Naive thymus-derived CD4-positive, alpha-beta T cell (primary cell): ENCODE measurements around the gene GEMIN5. TPM values are rescaled to one million over a fixed set of nuclear protein-coding genes. Genes with fewer than 3 reads are reported as not detected.

Experiments
- ATAC-seq: fragments of 150-1000 bp; cut with Tn5 transposase; 2 replicates; pipeline ENCODE4 v1.10.0; 2021; ENCODE audit warnings: mild to moderate bottlenecking, moderate library complexity
- CTCF ChIA-PET: fragments of 350-600 bp; sonication (Branson Sonifier 250); formaldehyde crosslinking; loops from one replicate; lab custom pipeline; 2021; ENCODE audit warnings: antibody characterized with exemption; lab: Charles Lee
- POLR2A ChIA-PET: fragments of 350-600 bp; sonication (Branson Sonifier 250); formaldehyde crosslinking; loops from one replicate; lab custom pipeline; 2021; ENCODE audit warnings: antibody characterized with exemption, inconsistent platforms; lab: Charles Lee
- DNase-seq, 9 donors: peaks; one replicate each; pipeline versions ENCODE4 v3.0.0 to v3.0.0-alpha.2; 2020 to 2022; ENCODE audit warnings: mixed read lengths in 1 of 9
- H3K27ac ChIP-seq: one replicate; pipeline ENCODE4 v1.7.0; 2013; ENCODE audit warnings: mild to moderate bottlenecking, low read depth, low read length, moderate library complexity
- H3K27me3 ChIP-seq, 2 donors: one replicate each; pipeline ENCODE4 v1.7.0; 2013; ENCODE audit warnings: low read length in 2 of 2, mild to moderate bottlenecking in 2 of 2, moderate library complexity in 2 of 2; ENCODE audit not compliant: control insufficient read depth in 2 of 2, insufficient read depth in 2 of 2
- H3K36me3 ChIP-seq, 3 experiments: 1 replicate in 2 of 3; 2 replicates in 1 of 3; pipeline ENCODE4 v1.7.0; 2013; ENCODE audit warnings: low read length in 3 of 3, mild to moderate bottlenecking in 3 of 3, moderate library complexity in 1 of 3; ENCODE audit not compliant: insufficient read depth in 3 of 3, control insufficient read depth in 2 of 3
- H3K4me1 ChIP-seq, 2 donors: one replicate each; pipeline ENCODE4 v1.7.0; 2013; ENCODE audit warnings: low read length in 2 of 2, mild to moderate bottlenecking in 2 of 2, moderate library complexity in 1 of 2; ENCODE audit not compliant: control insufficient read depth in 2 of 2, insufficient read depth in 2 of 2
- H3K4me3 ChIP-seq: 2 replicates; pipeline ENCODE4 v1.7.0; 2013; ENCODE audit warnings: mild to moderate bottlenecking, low read length
- H3K9me3 ChIP-seq, 3 experiments: 1 replicate in 2 of 3; 2 replicates in 1 of 3; pipeline ENCODE4 v1.7.0; 2013; ENCODE audit warnings: low read length in 3 of 3; ENCODE audit not compliant: control insufficient read depth in 2 of 3
- H3K27ac Mint-ChIP-seq, 9 donors: one replicate each; pipeline ENCODE4 v1.8.0; 2020 to 2022; ENCODE audit warnings: mixed read lengths in 9 of 9, mild to moderate bottlenecking in 8 of 9, moderate library complexity in 5 of 9, inconsistent platforms in 2 of 9
- H3K27me3 Mint-ChIP-seq, 5 donors: one replicate each; pipeline ENCODE4 v1.8.0; 2021 to 2022; ENCODE audit warnings: mixed read lengths in 5 of 5, mild to moderate bottlenecking in 1 of 5
- H3K36me3 Mint-ChIP-seq, 5 donors: one replicate each; pipeline ENCODE4 v1.8.0; 2020 to 2022; ENCODE audit warnings: mixed read lengths in 5 of 5, mild to moderate bottlenecking in 3 of 5, inconsistent platforms in 1 of 5
- H3K4me1 Mint-ChIP-seq, 7 donors: one replicate each; pipeline ENCODE4 v1.8.0; 2020 to 2022; ENCODE audit warnings: mixed read lengths in 7 of 7, mild to moderate bottlenecking in 3 of 7, inconsistent platforms in 1 of 7
- H3K4me3 Mint-ChIP-seq, 10 donors: one replicate each; pipeline ENCODE4 v1.8.0; 2020 to 2022; ENCODE audit warnings: mild to moderate bottlenecking in 10 of 10, mixed read lengths in 10 of 10, moderate library complexity in 6 of 10, inconsistent platforms in 2 of 10
- H3K9me3 Mint-ChIP-seq, 11 donors: one replicate each; pipeline ENCODE4 v1.8.0; 2020 to 2022; ENCODE audit warnings: mixed read lengths in 11 of 11, mild to moderate bottlenecking in 4 of 11, inconsistent platforms in 1 of 11, moderate library complexity in 1 of 11
- intact Hi-C, 2 donors: fragments of 100-400 bp; cut with micrococcal nuclease; formaldehyde crosslinking; loops; one replicate each; pipeline ENCODE4 v1.15.1; 2023
- polyA plus RNA-seq, 2 donors: library from polyadenylated mRNA; unstranded; fragments of 300-500 nt; fragmentation: Illumina TruSeq; gene quantifications; one replicate each; pipeline ENCODE4 v1.2.3, GENCODE V29; 2021
- total RNA-seq, 6 experiments: library from RNA in 5 of 6; stranded (reverse) in 5 of 6; gene quantifications; 1 replicate in 5 of 6; 2 replicates in 1 of 6; pipeline ENCODE4 v1.2.3 and lab custom pipeline; 2021 to 2026

Gene GEMIN5
- total and polyA plus RNA-seq, 7 experiments from 2014 or later = 8.6 to 21.4 (median 17.3) TPM

DNA sequence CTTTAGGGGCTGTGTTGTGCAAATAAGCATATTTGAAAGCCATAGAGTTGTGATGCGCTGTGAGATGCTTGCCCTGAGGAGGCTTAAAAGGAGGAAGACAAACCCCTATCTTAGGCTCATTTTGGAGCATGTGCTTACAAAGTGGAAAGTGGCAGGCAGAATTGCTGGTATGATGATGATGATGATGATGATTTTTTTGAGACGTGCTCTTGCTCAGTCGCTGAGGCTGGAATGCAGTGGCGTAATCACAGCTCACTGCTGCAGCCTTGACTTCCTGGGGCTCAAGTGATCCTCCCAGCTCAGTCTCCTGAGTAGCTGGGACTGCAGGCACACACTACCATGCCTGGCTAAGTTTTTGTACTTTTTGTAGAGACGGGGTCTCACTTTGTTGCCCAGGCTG lies 77.9 kb downstream of the GEMIN5 start:
- CTCF ChIA-PET = no interaction called here
- intact Hi-C loops = no loop called here
- no peak for DNase-seq
- Histone ChIP-seq H3K27me3 (no peaks in the 10 kb centered on the region), H3K36me3 (peaks cover 0 to 24% (median 6%) of the 10 kb centered on the region in 3 experiments), H3K9me3 (no peaks in the 10 kb centered on the region), H3K4me1 (peaks cover 25 to 38% of the 10 kb centered on the region in 2 donors), H3K27ac (peak overlapping the region; percentile 97), H3K4me3 (peak overlapping the region; percentile 74)
- Mint-ChIP-seq H3K4me3 (peak overlapping the region; percentile 85 to 98 (median 95)), H3K36me3 (peaks cover 0 to 27% (median 10%) of the 10 kb centered on the region in 5 donors), H3K27ac (peak overlapping the region; percentile 95 to 100 (median 98)), H3K27me3 (no peaks in the 10 kb centered on the region), H3K9me3 (peaks cover 0 to 2% (median 0%) of the 10 kb centered on the region in 11 donors), H3K4me1 (peaks cover 40 to 59% (median 48%) of the 10 kb centered on the region in 7 donors)
- ATAC-seq = no peak
- POLR2A ChIA-PET = interaction anchor here (1.0 to 1.6 kb wide), 4 partner anchors 17 to 102 kb away, joined by 3 to 8 read pairs (median 4); no protein-coding TSS in a partner anchor

DNA sequence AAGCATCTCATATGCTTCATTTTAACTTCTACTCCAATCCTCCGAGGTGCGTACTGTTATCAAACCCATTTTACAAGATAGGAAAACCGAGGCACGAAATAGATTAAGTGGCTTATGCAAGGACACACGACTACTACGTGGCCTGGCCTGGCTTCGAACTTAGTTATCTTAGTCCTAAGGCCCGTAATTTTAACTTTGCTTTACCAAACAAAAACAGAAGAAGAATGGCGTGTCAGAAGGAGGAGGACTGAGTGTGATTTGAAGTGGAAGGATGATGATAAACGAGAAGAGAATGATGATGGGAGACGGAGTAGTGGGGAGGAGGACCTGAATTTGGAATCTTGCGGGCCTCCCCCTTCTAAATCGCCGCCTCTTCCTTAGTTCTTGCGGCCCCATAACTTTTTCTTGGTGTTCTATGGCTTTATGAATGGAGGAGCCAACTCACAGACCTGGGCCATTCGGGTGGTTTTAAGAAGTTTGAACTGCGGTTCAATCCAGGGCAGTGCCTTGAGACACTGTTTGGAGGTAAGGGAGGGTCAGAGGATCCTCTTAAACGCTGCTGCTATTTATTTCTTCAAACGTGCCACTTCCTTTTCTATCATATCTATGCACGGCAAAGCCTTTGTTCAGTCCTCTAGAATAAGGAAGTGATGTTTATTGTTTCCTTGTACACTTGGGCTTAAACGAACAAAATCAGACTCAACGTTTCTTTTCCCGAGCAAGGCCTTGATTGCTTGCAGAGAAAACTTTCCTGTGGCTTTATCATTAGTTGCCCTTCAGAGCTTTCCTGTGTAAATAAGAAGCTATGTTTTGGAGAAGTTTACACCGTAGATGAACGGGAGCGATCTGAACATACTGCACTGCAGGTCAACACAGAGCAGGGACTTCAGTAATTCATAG lies 78.8 kb downstream of the GEMIN5 start:
- peaks cover 0 to 2% (median 0%) of the 10 kb centered on the region in 11 donors for H3K9me3 Mint-ChIP-seq
- POLR2A ChIA-PET = interaction anchor here (0.6 to 2.9 kb wide), 13 partner anchors 19 to 209 kb away, joined by 3 to 25 read pairs (median 5); no protein-coding TSS in a partner anchor
- intact Hi-C loops = loop anchor here (1.0 to 10.0 kb wide), 11 partner anchors 8 to 821 kb away; partner anchors contain the start of genes FAM114A2 (in 2 of the 2), GALNT10 (in 2 of the 2), LARP1 (in 2 of the 2) and MFAP3 (in 2 of the 2)

DNA sequence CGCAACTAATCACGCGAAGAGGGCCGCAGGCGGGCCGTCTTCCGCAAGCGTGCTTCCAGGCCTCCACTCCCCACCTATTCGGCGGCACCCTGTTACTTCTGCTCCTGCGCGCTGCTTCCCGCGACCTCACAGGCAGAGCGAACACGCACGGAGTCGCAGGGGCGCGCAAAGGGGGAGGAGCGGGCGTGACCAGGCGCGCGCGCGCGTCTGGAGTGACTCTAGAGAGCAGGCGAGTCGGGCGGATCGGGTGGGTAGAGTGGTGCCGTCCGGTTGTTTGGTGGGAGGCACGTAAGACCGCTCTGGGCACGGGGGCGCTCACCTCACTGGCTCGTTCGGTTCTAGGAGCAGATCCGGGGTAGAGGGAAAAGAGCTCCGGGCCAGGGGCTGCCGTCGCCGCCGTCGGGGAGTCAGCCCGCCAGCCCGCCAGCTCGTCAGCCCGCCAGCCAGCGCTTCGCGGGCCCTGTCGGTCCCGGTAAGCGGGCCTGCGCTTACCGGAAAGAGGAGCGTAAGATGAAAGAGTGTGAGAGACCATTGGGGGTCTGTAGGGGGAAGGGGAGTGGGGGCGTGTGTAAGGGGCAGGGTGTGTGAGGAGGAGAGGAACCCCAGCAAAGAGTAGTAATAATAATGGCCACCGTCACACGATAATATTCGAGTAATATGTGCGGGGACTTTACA lies 79.6 kb downstream of the GEMIN5 start, which contains the start of gene CNOT8:
CNOT8 (plus strand) TSS at position 331 of the 675 bp plus-strand sequence. CDS start 4,652 bp downstream, outside the sequence.
- CTCF ChIA-PET = interaction anchor here (0.6 kb wide), 1 partner anchor 80 kb away, joined by 3 read pairs; no protein-coding TSS in a partner anchor
- H3K36me3 Mint-ChIP-seq = peaks cover 0 to 23% (median 10%) of the 10 kb centered on the region in 5 donors
- H3K4me3 ChIP-seq = peak within 1 kb of the TSS; percentile 74
- H3K36me3 ChIP-seq = peaks cover 0 to 9% (median 1%) of the 10 kb centered on the region in 3 experiments
- peak within 1 kb of the TSS; percentile 95 to 100 (median 98) for H3K27ac Mint-ChIP-seq
- no peaks in the 10 kb centered on the region for H3K27me3 ChIP-seq
- H3K4me1 Mint-ChIP-seq = peaks cover 39 to 47% (median 45%) of the 10 kb centered on the region in 7 donors
- H3K4me1 ChIP-seq = peaks cover 25 to 37% of the 10 kb centered on the region in 2 donors
- POLR2A ChIA-PET = interaction anchor here (0.6 to 2.9 kb wide), 8 partner anchors 25 to 208 kb away, joined by 3 to 25 read pairs (median 6); no protein-coding TSS in a partner anchor
- H3K4me3 Mint-ChIP-seq = peak within 1 kb of the TSS; percentile 85 to 98 (median 95)
- no peaks in the 10 kb centered on the region for H3K9me3 ChIP-seq
- peak; percentile 89 for ATAC-seq
- intact Hi-C loops = loop anchor here (1.0 to 10.0 kb wide), 10 partner anchors 30 to 820 kb away; partner anchors contain the start of genes FAM114A2 (in 2 of the 2), GALNT10 (in 2 of the 2), LARP1 (in 2 of the 2) and MFAP3 (in 2 of the 2)
- no peaks in the 10 kb centered on the region for H3K27me3 Mint-ChIP-seq
- peaks cover 0 to 2% (median 0%) of the 10 kb centered on the region in 11 donors for H3K9me3 Mint-ChIP-seq
- peak; percentile 95 to 98 (median 98) for DNase-seq
- peak within 1 kb of the TSS; percentile 97 for H3K27ac ChIP-seq

More for the DNA sequence above, 78.8 kb downstream of the GEMIN5 start:
- Histone ChIP-seq H3K4me1 (peaks cover 25 to 38% of the 10 kb centered on the region in 2 donors), H3K9me3 (no peaks in the 10 kb centered on the region), H3K4me3 (peak overlapping the region; percentile 74), H3K36me3 (peaks cover 0 to 14% (median 6%) of the 10 kb centered on the region in 3 experiments), H3K27me3 (no peaks in the 10 kb centered on the region), H3K27ac (peak overlapping the region; percentile 97)
- ATAC-seq = no peak
- Mint-ChIP-seq H3K27me3 (no peaks in the 10 kb centered on the region), H3K4me3 (peak overlapping the region; percentile 85 to 98 (median 95)), H3K4me1 (peaks cover 40 to 54% (median 47%) of the 10 kb centered on the region in 7 donors), H3K27ac (peak overlapping the region; percentile 95 to 100 (median 98)), H3K36me3 (peaks cover 0 to 24% (median 10%) of the 10 kb centered on the region in 5 donors)
- peak in 8 of 9 donors; percentile 21 to 50 (median 40) for DNase-seq
- CTCF ChIA-PET = no interaction called here

DNA sequence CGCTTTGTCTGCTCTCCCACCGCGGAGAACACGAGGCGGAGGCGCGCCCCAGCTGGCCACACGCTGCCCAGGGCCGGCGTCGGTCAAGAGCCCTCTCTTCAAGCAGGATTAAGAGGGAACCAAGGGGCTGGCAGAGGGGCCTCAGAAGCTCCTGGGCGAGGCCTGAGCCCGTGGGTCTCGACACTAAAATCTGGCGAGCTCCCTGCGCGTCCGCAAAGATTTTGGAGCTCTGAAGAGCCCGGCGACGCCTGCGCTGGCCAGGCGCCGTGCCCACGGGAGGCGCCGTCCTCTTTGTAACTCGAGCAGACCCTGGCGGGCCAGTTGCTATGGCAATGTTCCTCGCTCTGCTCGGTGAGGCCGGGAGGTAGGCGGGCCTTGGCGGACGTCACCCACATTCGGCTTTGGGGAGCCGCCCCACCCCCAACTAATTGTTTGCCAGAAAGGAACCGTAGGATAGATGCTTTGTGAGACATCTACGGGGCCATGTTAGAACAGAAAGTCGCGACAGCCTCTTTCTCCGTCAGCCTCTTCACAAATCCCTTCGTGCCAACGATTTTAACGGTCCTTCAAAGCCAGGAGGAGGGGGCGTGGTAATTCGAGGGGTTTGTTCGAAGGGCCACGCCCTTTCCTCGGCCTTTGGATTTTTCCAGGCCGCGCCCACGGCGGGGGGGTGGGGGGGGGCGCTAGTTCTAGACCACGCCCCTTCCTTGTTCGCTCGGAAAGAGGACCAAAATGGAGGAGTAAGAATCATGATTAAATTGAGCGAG lies 80.3 kb downstream of the GEMIN5 start:
- DNase-seq (peak; percentile 73 to 94 (median 88)), ATAC-seq (peak; percentile 71)
- H3K36me3 Mint-ChIP-seq = peaks cover 0 to 17% (median 7%) of the 10 kb centered on the region in 5 donors
- Histone ChIP-seq H3K27ac (peak overlapping the region; percentile 97), H3K4me1 (peaks cover 25 to 30% of the 10 kb centered on the region in 2 donors), H3K4me3 (peak overlapping the region; percentile 74), H3K36me3 (peaks cover 0 to 4% (median 0%) of the 10 kb centered on the region in 3 experiments), H3K9me3 (no peaks in the 10 kb centered on the region), H3K27me3 (no peaks in the 10 kb centered on the region)
- H3K27me3 Mint-ChIP-seq = no peaks in the 10 kb centered on the region
- ChIA-PET CTCF (interaction anchor here (0.6 kb wide), 1 partner anchor 79 kb away, joined by 3 read pairs; no protein-coding TSS in a partner anchor), POLR2A (interaction anchor here (0.6 to 2.9 kb wide), 16 partner anchors 8 to 210 kb away, joined by 3 to 25 read pairs (median 4); no protein-coding TSS in a partner anchor)
- H3K9me3 Mint-ChIP-seq = peaks cover 0 to 2% (median 0%) of the 10 kb centered on the region in 11 donors
- peaks cover 33 to 40% (median 38%) of the 10 kb centered on the region in 7 donors for H3K4me1 Mint-ChIP-seq
- peak overlapping the region; percentile 85 to 98 (median 95) for H3K4me3 Mint-ChIP-seq
- intact Hi-C loops = loop anchor here (1.0 to 10.0 kb wide), 12 partner anchors 27 to 819 kb away; partner anchors contain the start of genes FAM114A2 (in 2 of the 2), GALNT10 (in 2 of the 2), LARP1 (in 2 of the 2) and MFAP3 (in 2 of the 2)
- peak overlapping the region; percentile 95 to 100 (median 98) for H3K27ac Mint-ChIP-seq

DNA sequence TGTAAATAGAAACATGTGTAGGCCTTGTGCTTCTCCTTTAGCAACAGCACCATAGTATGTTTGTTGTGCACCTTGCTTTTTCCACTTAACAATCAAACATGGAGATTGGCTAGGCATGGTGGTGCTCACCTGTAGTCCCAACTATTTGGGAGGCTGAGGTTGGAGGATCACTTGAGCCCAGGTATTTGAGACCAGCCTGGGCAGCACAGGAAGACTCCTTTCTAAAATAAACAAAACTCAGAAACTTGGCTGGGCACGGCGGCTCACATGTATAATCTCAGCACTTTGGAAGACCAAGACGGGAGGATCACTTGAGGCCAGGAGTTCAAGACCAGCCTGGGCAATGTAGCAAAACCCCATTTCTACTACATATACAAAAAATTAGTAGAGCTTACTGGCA lies 86.7 kb downstream of the GEMIN5 start:
- no peaks in the 10 kb centered on the region for H3K27me3 Mint-ChIP-seq
- intact Hi-C loops = loop anchor here in 1 of 2 donors (10.0 kb wide), 1 partner anchor 657 kb away; the partner anchor contains the start of gene GALNT10
- POLR2A ChIA-PET = interaction anchor here (0.6 kb wide), 1 partner anchor 11 kb away, joined by 3 read pairs; no protein-coding TSS in a partner anchor
- H3K36me3 Mint-ChIP-seq = peaks cover 0 to 4% (median 0%) of the 10 kb centered on the region in 5 donors
- H3K36me3 ChIP-seq = no peaks in the 10 kb centered on the region
- H3K27ac Mint-ChIP-seq = peak overlapping the region in 2 of 9 donors; percentile 15 to 31
- H3K9me3 Mint-ChIP-seq = no peaks in the 10 kb centered on the region
- no peaks in the 10 kb centered on the region for H3K27me3 ChIP-seq
- H3K9me3 ChIP-seq = no peaks in the 10 kb centered on the region
- H3K27ac ChIP-seq = no peak overlapping the region
- DNase-seq = no peak
- CTCF ChIA-PET = no interaction called here
- peaks cover 0 to 17% (median 11%) of the 10 kb centered on the region in 7 donors for H3K4me1 Mint-ChIP-seq
- no peak overlapping the region for H3K4me3 Mint-ChIP-seq
- H3K4me1 ChIP-seq = no peaks in the 10 kb centered on the region
- no peak for ATAC-seq
- H3K4me3 ChIP-seq = no peak overlapping the region
